Suprapubic skin (tissue), 4 donors: ENCODE data around the gene TBC1D20. TPM values are rescaled to one million over a fixed set of nuclear protein-coding genes. Genes with fewer than 3 reads are reported as not detected.
A peak's percentile ranks its signal among the peaks of the same experiment; 100 is the strongest.
"Not testable (repeated sequence)": the region's sequence is repeated elsewhere in the genome, so short reads cannot be mapped to it uniquely, and the experiment has no call there.

Experiments used
- DNase-seq, 2 donors: peaks; one replicate each; pipeline ENCODE4 v3.0.0-alpha.2; 2019; ENCODE audit warnings: low spot score in 2 of 2
- H3K27ac ChIP-seq: fragments of 200-600 bp; sonication (generic); one replicate; pipeline ENCODE4 v1.5.1; 2019
- H3K27me3 ChIP-seq: fragments of 200-600 bp; sonication (generic); one replicate; pipeline ENCODE4 v1.5.1; 2019
- H3K36me3 ChIP-seq: fragments of 200-600 bp; sonication (generic); one replicate; pipeline ENCODE4 v1.5.1; 2019
- H3K4me1 ChIP-seq: fragments of 200-600 bp; sonication (generic); one replicate; pipeline ENCODE4 v1.5.1; 2019
- H3K4me3 ChIP-seq: fragments of 200-600 bp; sonication (generic); one replicate; pipeline ENCODE4 v1.5.1; 2019; ENCODE audit warnings: mild to moderate bottlenecking
- H3K9me3 ChIP-seq: fragments of 200-600 bp; sonication (generic); one replicate; pipeline ENCODE4 v1.5.1; 2019
- EP300 ChIP-seq: sonication (generic); formaldehyde crosslinking; IDR thresholded peaks from one replicate; pipeline ENCODE4 v1.6.1; 2017; ENCODE audit warnings: antibody characterized with exemption
- POLR2A ChIP-seq, 2 donors: fragments of 450-650 bp; IDR thresholded peaks; one replicate each; pipeline ENCODE4 v1.6.1; 2017; ENCODE audit warnings: antibody characterized with exemption in 2 of 2, mild to moderate bottlenecking in 2 of 2, moderate library complexity in 2 of 2
- POLR2AphosphoS5 ChIP-seq, 3 donors: sonication (generic); formaldehyde crosslinking; IDR thresholded peaks; one replicate each; pipeline ENCODE4 v1.6.1; 2017; ENCODE audit warnings: antibody characterized with exemption in 3 of 3
- WGBS: methylation state at CpG from one replicate; pipeline ENCODE4 v1.1.5; 2018; 5-methylcytosine and 5-hydroxymethylcytosine counted together
- total RNA-seq, 4 donors: library from RNA; depleted of rRNA; stranded (reverse); fragments of >200 nt; gene quantifications; one replicate each; pipeline ENCODE4 v1.1.0, GENCODE V29; 2016
- TF ChIP-seq, protein P1 (sequence below), 2 donors: fragments of 200-600 bp in 1 of 2; fragments of 450-650 bp in 1 of 2; sonication (generic) in 1 of 2; IDR thresholded peaks; one replicate each; pipeline ENCODE4 v1.5.1; 2016 to 2019; ENCODE audit warnings: antibody characterized with exemption in 2 of 2, mild to moderate bottlenecking in 1 of 2, moderate library complexity in 1 of 2

The TBC1D20 gene
- total RNA-seq: 10 to 100 TPM; 49.0 to 78.7 (median 60.6) TPM

- Histone ChIP-seq H3K4me3 (peak within 1 kb of the TSS; percentile 98), H3K4me1 (peaks cover 43% of the 10 kb centered on the region), H3K9me3 (no peaks in the 10 kb centered on the region), H3K27me3 (no peaks in the 10 kb centered on the region), H3K27ac (peak within 1 kb of the TSS; percentile 98), H3K36me3 (no peaks in the 10 kb centered on the region)
- DNase-seq: peak; percentile 82 to 90
- TF ChIP-seq POLR2A (IDR thresholded peaks at IDR 0.05): peak in 1 of 2 donors; percentile 71
- TF ChIP-seq, protein P1, sequence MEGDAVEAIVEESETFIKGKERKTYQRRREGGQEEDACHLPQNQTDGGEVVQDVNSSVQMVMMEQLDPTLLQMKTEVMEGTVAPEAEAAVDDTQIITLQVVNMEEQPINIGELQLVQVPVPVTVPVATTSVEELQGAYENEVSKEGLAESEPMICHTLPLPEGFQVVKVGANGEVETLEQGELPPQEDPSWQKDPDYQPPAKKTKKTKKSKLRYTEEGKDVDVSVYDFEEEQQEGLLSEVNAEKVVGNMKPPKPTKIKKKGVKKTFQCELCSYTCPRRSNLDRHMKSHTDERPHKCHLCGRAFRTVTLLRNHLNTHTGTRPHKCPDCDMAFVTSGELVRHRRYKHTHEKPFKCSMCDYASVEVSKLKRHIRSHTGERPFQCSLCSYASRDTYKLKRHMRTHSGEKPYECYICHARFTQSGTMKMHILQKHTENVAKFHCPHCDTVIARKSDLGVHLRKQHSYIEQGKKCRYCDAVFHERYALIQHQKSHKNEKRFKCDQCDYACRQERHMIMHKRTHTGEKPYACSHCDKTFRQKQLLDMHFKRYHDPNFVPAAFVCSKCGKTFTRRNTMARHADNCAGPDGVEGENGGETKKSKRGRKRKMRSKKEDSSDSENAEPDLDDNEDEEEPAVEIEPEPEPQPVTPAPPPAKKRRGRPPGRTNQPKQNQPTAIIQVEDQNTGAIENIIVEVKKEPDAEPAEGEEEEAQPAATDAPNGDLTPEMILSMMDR (IDR thresholded peaks at IDR 0.05): no peak
- WGBS: under 1% methylated on average over 30 of the region's 80 CpGs
These were observed at the start of gene TBC1D20 for GRCh38 chr20:462199-462991. Gene TBC1D20, minus strand, starts transcription at chr20:462533. Its CDS starts 128 bp downstream, at chr20:462405.

DNA sequence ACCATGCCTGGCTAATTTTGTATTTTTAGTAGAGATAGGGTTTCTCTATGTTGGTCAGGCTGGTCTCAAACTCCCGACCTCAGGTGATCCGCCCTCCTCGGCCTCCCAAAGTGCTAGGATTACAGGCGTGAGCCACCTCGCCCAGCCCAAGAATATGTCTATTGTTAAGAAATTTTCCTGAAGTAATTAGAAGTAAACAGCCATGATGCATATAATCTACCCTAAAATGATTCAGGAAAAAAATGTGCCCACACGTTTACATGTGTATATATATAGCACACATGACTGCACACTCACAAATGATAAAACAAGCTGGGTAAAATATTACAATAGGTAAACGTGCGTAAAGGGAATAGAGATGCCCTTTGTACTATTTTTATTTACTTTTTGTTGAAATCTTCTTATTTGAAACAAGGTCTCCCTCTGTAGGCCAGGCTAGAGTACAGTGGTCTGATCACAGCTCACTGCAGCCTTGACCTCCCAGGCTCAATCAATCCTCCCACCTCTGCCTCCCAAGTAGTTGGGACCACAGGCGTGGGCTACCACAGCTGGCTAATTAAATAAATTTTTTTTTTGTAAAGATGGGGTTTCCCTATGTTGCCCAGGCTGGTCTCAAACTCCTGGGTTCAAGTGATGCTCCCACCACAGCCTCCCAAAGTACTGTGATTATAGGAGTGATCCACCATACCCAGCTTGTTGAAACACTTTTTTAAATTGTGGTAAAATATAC lies 48.2 kb upstream of the TBC1D20 start:
- H3K4me3 ChIP-seq, H3K27me3 ChIP-seq, H3K4me1 ChIP-seq, H3K27ac ChIP-seq, H3K9me3 ChIP-seq, DNase-seq: not testable (repeated sequence)
- WGBS: 87% methylated on average over 9 of the region's 9 CpGs
- peaks cover 21% of the 10 kb centered on the region for H3K36me3 ChIP-seq

DNA sequence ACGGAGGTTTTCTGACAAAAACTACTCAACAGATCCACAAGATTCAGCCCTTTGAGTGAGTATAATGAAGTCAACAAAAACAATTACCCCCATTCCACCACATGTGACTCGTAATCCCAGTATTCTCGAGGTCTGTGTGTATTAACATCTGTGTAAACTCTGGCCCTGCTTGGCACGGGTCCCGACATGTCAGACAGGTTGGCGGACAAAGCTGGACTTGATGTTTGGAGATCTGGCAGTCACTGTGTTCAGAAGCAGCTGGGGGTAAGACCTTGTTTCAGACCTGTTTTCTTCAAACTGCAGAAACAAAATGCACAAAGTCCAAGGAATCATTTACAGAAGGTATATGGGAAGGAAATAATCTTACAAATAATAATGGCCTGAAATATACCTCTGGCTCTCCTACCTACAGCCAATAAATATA lies 46.0 kb upstream of the TBC1D20 start:
- not testable (repeated sequence) for H3K4me1 ChIP-seq, H3K9me3 ChIP-seq, H3K4me3 ChIP-seq, DNase-seq, H3K27ac ChIP-seq, H3K27me3 ChIP-seq
- peaks cover 36% of the 10 kb centered on the region for H3K36me3 ChIP-seq
- 70% methylated on average over 6 of the region's 6 CpGs for WGBS

GRCh38 chr20:507761-508332 lies 45.5 kb upstream of the TBC1D20 start:
- H3K9me3 ChIP-seq: no peaks in the 10 kb centered on the region
- peaks cover 4% of the 10 kb centered on the region for H3K4me1 ChIP-seq
- 90% methylated on average over 7 of the region's 7 CpGs for WGBS
- no peak for DNase-seq
- no peak overlapping the region for H3K27ac ChIP-seq
- TF ChIP-seq POLR2A (IDR thresholded peaks at IDR 0.05) (no peak), POLR2AphosphoS5 (IDR thresholded peaks at IDR 0.05) (no peak), EP300 (no peak)
- TF ChIP-seq, protein P1 (IDR thresholded peaks at IDR 0.05): no peak
- H3K27me3 ChIP-seq: no peaks in the 10 kb centered on the region
- H3K36me3 ChIP-seq: peaks cover 42% of the 10 kb centered on the region
- H3K4me3 ChIP-seq: no peak overlapping the region

DNA sequence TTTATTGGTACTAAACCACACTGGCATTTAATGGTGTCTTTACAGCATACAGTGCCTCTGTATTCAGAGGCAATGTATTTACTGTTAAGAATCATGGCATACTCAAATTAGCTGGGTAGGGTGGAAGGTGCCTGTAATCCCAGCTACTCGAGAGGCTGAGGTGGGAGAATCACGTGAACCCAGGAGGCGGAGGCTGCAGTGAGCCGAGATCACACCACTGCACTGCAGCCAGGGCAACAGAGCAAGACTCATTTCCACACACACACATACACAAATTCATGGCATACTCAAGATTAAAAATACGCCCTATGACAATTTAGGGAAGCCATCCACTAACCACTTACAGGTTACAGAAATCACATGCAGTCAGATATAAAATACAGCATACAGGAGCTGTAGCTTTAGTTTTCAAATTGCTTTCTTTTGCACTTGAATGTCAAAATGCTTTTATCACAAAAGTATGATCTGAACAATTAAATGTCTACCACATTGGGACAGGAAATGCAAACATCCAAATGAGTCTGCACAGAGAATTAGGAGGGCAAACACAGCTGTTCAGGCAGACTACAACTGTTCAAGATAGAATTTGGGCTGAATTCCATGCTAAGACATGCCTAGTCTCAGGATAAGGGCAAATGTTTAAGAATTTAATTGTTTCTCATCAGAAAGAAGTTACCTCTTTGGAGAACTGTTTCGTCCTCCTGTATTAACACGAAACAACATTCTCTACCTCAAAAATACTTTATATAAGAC lies 44.8 kb upstream of the TBC1D20 start:
- Histone ChIP-seq H3K27me3 (no peaks in the 10 kb centered on the region), H3K27ac (no peak overlapping the region), H3K4me3 (no peak overlapping the region), H3K36me3 (peaks cover 48% of the 10 kb centered on the region), H3K4me1 (peaks cover 4% of the 10 kb centered on the region), H3K9me3 (no peaks in the 10 kb centered on the region)
- 92% methylated on average over 7 of the region's 7 CpGs for WGBS
- no peak for TF ChIP-seq POLR2A (IDR thresholded peaks at IDR 0.05)
- TF ChIP-seq, protein P1 (IDR thresholded peaks at IDR 0.05): no peak
- TF ChIP-seq EP300: no peak
- no peak for DNase-seq
